A673 (cell line): Measurements from ENCODE around the gene NEK9. TPM values are rescaled to one million over a fixed set of nuclear protein-coding genes. Genes with fewer than 3 reads are reported as not detected.

ENCODE experiments used
- BruUV-seq: library from RNA; stranded (reverse); fragments of 400-500 nt; replicated peaks from 2 replicates; lab custom pipeline; 2021; lab: Mats Ljungman, UMichigan
- CTCF ChIA-PET: fragments of 300-600 bp; sonication (Branson Sonifier 250); formaldehyde crosslinking; loops from one replicate; lab custom pipeline; 2022; ENCODE audit warnings: antibody characterized with exemption; lab: Charles Lee
- POLR2A ChIA-PET: fragments of 300-600 bp; sonication (Branson Sonifier 250); formaldehyde crosslinking; loops from one replicate; lab custom pipeline; 2022; ENCODE audit warnings: antibody characterized with exemption; ENCODE audit not compliant: low non-redundant PET; lab: Charles Lee
- DNase-seq: peaks from one replicate; pipeline ENCODE4 v3.0.0-alpha.2; 2015; ENCODE audit warnings: low spot score
- H3K27ac ChIP-seq: fragments of 200-600 bp; sonication (generic); 2 replicates; pipeline ENCODE4 v1.5.1; 2016; ENCODE audit warnings: mixed run types, low read depth, mild to moderate bottlenecking, mixed read lengths, antibody characterized with exemption, low read length; ENCODE audit not compliant: poor library complexity, severe bottlenecking
- H3K27me3 ChIP-seq: fragments of 200-600 bp; sonication (generic); replicated peaks from 2 replicates; pipeline ENCODE4 v1.6.1; 2017; ENCODE audit warnings: mixed run types, low read depth, mild to moderate bottlenecking, mixed read lengths, antibody characterized with exemption, low read length; ENCODE audit not compliant: insufficient read depth, poor library complexity
- H3K36me3 ChIP-seq: fragments of 200-600 bp; sonication (generic); 2 replicates; pipeline ENCODE4 v1.6.1; 2016; ENCODE audit warnings: mixed run types, mild to moderate bottlenecking, mixed read lengths, antibody characterized with exemption, low read length; ENCODE audit not compliant: insufficient read depth, poor library complexity, severe bottlenecking
- H3K4me1 ChIP-seq: fragments of 200-600 bp; sonication (generic); 2 replicates; pipeline ENCODE4 v1.6.1; 2017; ENCODE audit warnings: mixed run types, mild to moderate bottlenecking, mixed read lengths, antibody characterized with exemption, low read length; ENCODE audit not compliant: insufficient read depth, poor library complexity, severe bottlenecking
- H3K4me3 ChIP-seq: fragments of 200-600 bp; sonication (generic); 2 replicates; pipeline ENCODE4 v1.5.1; 2016; ENCODE audit warnings: low read depth, mixed run types, mild to moderate bottlenecking, mixed read lengths, low read length; ENCODE audit not compliant: poor library complexity, severe bottlenecking
- H3K9me3 ChIP-seq: fragments of 200-600 bp; sonication (generic); 2 replicates; pipeline ENCODE4 v1.6.1; 2016; ENCODE audit warnings: mixed run types, low read depth, mild to moderate bottlenecking, mixed read lengths, antibody characterized with exemption, low read length; ENCODE audit not compliant: poor library complexity, severe bottlenecking
- CTCF ChIP-seq: fragments of 300-800, 200-600 bp; sonication (generic); conservative IDR thresholded peaks from 2 replicates; pipeline ENCODE4 v1.5.1; 2017; ENCODE audit warnings: low read depth, mild to moderate bottlenecking, antibody characterized with exemption, low read length, moderate library complexity, mixed read lengths
- EZH2 ChIP-seq: fragments of 200-600 bp; sonication (generic); IDR thresholded peaks from 2 replicates; pipeline ENCODE4 v1.6.1; 2017; ENCODE audit warnings: borderline replicate concordance, low read depth, mild to moderate bottlenecking, mixed read lengths, antibody characterized with exemption, low read length; ENCODE audit not compliant: poor library complexity, severe bottlenecking
- intact Hi-C: fragments of 100-400 bp; cut with micrococcal nuclease; formaldehyde crosslinking; loops from one replicate; pipeline ENCODE4 v1.10.0; 2022; ENCODE audit not compliant: unreplicated experiment
- total RNA-seq: library from RNA; stranded (reverse); gene quantifications from 2 replicates; pipeline ENCODE4 v1.2.3, GENCODE V29; 2021

Gene NEK9
- total RNA-seq, 1 experiment from 2014 or later = 75.8 TPM

GRCh38 chr14:75070383-75070782 is 56.5 kb downstream of the NEK9 start:
- no peaks in the 10 kb centered on the region for H3K36me3 ChIP-seq
- ChIA-PET CTCF (interaction anchor here (0.5 kb wide), 1 partner anchor 164 kb away, joined by 3 read pairs; no protein-coding TSS in a partner anchor), POLR2A (no interaction called here)
- DNase-seq = no peak
- no peak overlapping the region for H3K4me3 ChIP-seq
- BruUV-seq = no TSS peak
- H3K9me3 ChIP-seq = no peaks in the 10 kb centered on the region
- no peaks in the 10 kb centered on the region for H3K27me3 ChIP-seq
- TF ChIP-seq CTCF (no peak), EZH2 (no peak)
- peaks cover 18% of the 10 kb centered on the region for H3K4me1 ChIP-seq
- intact Hi-C loops = no loop called here
- no peak overlapping the region for H3K27ac ChIP-seq

- Histone ChIP-seq H3K27me3 (no peaks in the 10 kb centered on the region), H3K9me3 (no peaks in the 10 kb centered on the region), H3K4me3 (peak overlapping the region; percentile 52), H3K36me3 (no peaks in the 10 kb centered on the region), H3K4me1 (peaks cover 18% of the 10 kb centered on the region), H3K27ac (no peak overlapping the region)
- BruUV-seq = no TSS peak
- intact Hi-C loops = loop anchor here (5.0 kb wide), 1 partner anchor 117 kb away; no protein-coding TSS in a partner anchor
- DNase-seq = no peak
- CTCF ChIA-PET = no interaction called here
- POLR2A ChIA-PET = no interaction called here
- TF ChIP-seq CTCF (no peak), EZH2 (no peak)
These were observed 57.1 kb downstream of the NEK9 start for GRCh38 chr14:75069811-75070145.

- CTCF ChIA-PET = no interaction called here
- Histone ChIP-seq H3K9me3 (no peaks in the 10 kb centered on the region), H3K27me3 (no peaks in the 10 kb centered on the region), H3K4me1 (peaks cover 18% of the 10 kb centered on the region), H3K27ac (peak within 1 kb of the TSS; percentile 85), H3K4me3 (peak within 1 kb of the TSS; percentile 52), H3K36me3 (no peaks in the 10 kb centered on the region)
- intact Hi-C loops = loop anchor here (5.0 kb wide), 1 partner anchor 117 kb away; no protein-coding TSS in a partner anchor
- no TSS peak for BruUV-seq
- POLR2A ChIA-PET = no interaction called here
- DNase-seq = peak; percentile 67
- TF ChIP-seq CTCF = no peak
These were observed 57.6 kb downstream of the NEK9 start, which contains the start of gene ZC2HC1C for GRCh38 chr14:75069121-75069810. Gene ZC2HC1C (plus strand): TSS chr14:75069641. CDS start chr14:75070574, 933 bp downstream.
